Measurements from ENCODE around the gene SIAH2. TPM values are rescaled to one million over a fixed set of nuclear protein-coding genes. Genes with fewer than 3 reads are reported as not detected.

Gene SIAH2
- total RNA-seq, 2 donors from 2014 or later: 15.6 to 19.2 TPM

GRCh38 chr3:150734795-150735119, 28.2 kb downstream of the SIAH2 start:
- H3K4me1 ChIP-seq (ENCODE audit: control insufficient read depth, insufficient read depth, low read length): peaks cover 27% of the 10 kb centered on the region
- WGBS, 2 experiments (ENCODE audit: insufficient coverage in 1 of 2, insufficient read length in 1 of 2): 84 to 88% methylated on average over 1 of the region's 1 CpG
- no peak for DNase-seq
- Mint-ChIP-seq H3K9me3 (no peaks in the 10 kb centered on the region), H3K27me3 (ENCODE audit: insufficient read depth) (peaks cover 3% of the 10 kb centered on the region), H3K4me1 (peaks cover 57% of the 10 kb centered on the region), H3K27ac (no peak overlapping the region), H3K36me3 (ENCODE audit: low read depth) (no peaks in the 10 kb centered on the region), H3K4me3 (no peak overlapping the region)
- no peak overlapping the region for H3K27ac ChIP-seq (ENCODE audit: low read depth, low read length)
- no peak overlapping the region for H3K9ac ChIP-seq (ENCODE audit: extremely low read depth, low read length, poor library complexity, severe bottlenecking)
- TF ChIP-seq CTCF (conservative IDR thresholded peaks at IDR 0.05): no peak
- H3K9me3 ChIP-seq (ENCODE audit: control insufficient read depth, low read length): no peaks in the 10 kb centered on the region
- no peak overlapping the region for H3K4me3 ChIP-seq (ENCODE audit: low read length)
- H3K36me3 ChIP-seq (ENCODE audit: control insufficient read depth, insufficient read depth, low read length): no peaks in the 10 kb centered on the region
- no peaks in the 10 kb centered on the region for H3K27me3 ChIP-seq (ENCODE audit: control insufficient read depth, insufficient read depth, low read length, poor library complexity, severe bottlenecking)

GRCh38 chr3:150733936-150734794, 28.8 kb downstream of the SIAH2 start:
- H3K27ac Mint-ChIP-seq: peak overlapping the region; percentile 71
- no peak overlapping the region for H3K27ac ChIP-seq (ENCODE audit: low read depth, low read length)
- H3K4me1 Mint-ChIP-seq: peaks cover 57% of the 10 kb centered on the region
- no peaks in the 10 kb centered on the region for H3K36me3 Mint-ChIP-seq (ENCODE audit: low read depth)
- peaks cover 22% of the 10 kb centered on the region for H3K4me1 ChIP-seq (ENCODE audit: control insufficient read depth, insufficient read depth, low read length)
- no peaks in the 10 kb centered on the region for H3K9me3 ChIP-seq (ENCODE audit: control insufficient read depth, low read length)
- no peak for TF ChIP-seq CTCF (conservative IDR thresholded peaks at IDR 0.05)
- no peak overlapping the region for H3K9ac ChIP-seq (ENCODE audit: extremely low read depth, low read length, poor library complexity, severe bottlenecking)
- H3K4me3 ChIP-seq (ENCODE audit: low read length): no peak overlapping the region
- H3K27me3 Mint-ChIP-seq (ENCODE audit: insufficient read depth): peaks cover 3% of the 10 kb centered on the region
- DNase-seq: no peak
- no peak overlapping the region for H3K4me3 Mint-ChIP-seq
- 92 to 98% methylated on average over 8 to 9 of the region's 9 CpGs for WGBS, 2 experiments (ENCODE audit: insufficient coverage in 1 of 2, insufficient read length in 1 of 2)
- H3K27me3 ChIP-seq (ENCODE audit: control insufficient read depth, insufficient read depth, low read length, poor library complexity, severe bottlenecking): no peaks in the 10 kb centered on the region
- H3K36me3 ChIP-seq (ENCODE audit: control insufficient read depth, insufficient read depth, low read length): no peaks in the 10 kb centered on the region
- no peaks in the 10 kb centered on the region for H3K9me3 Mint-ChIP-seq

GRCh38 chr3:150733373-150733935, 29.5 kb downstream of the SIAH2 start:
- Mint-ChIP-seq H3K4me1 (peaks cover 58% of the 10 kb centered on the region), H3K9me3 (no peaks in the 10 kb centered on the region), H3K27me3 (ENCODE audit: insufficient read depth) (peaks cover 3% of the 10 kb centered on the region), H3K36me3 (ENCODE audit: low read depth) (no peaks in the 10 kb centered on the region), H3K27ac (peak overlapping the region; percentile 71), H3K4me3 (no peak overlapping the region)
- Histone ChIP-seq H3K36me3 (ENCODE audit: control insufficient read depth, insufficient read depth, low read length) (no peaks in the 10 kb centered on the region), H3K9ac (ENCODE audit: extremely low read depth, low read length, poor library complexity, severe bottlenecking) (no peak overlapping the region), H3K4me1 (ENCODE audit: control insufficient read depth, insufficient read depth, low read length) (peaks cover 16% of the 10 kb centered on the region), H3K9me3 (ENCODE audit: control insufficient read depth, low read length) (no peaks in the 10 kb centered on the region), H3K4me3 (ENCODE audit: low read length) (no peak overlapping the region), H3K27ac (ENCODE audit: low read depth, low read length) (no peak overlapping the region), H3K27me3 (ENCODE audit: control insufficient read depth, insufficient read depth, low read length, poor library complexity, severe bottlenecking) (no peaks in the 10 kb centered on the region)
- DNase-seq: peak; percentile 73
- WGBS, 2 experiments (ENCODE audit: insufficient coverage in 1 of 2, insufficient read length in 1 of 2): 78 to 80% methylated on average over 3 to 8 of the region's 8 CpGs
- peak; percentile 49 for TF ChIP-seq CTCF (conservative IDR thresholded peaks at IDR 0.05)

All from endodermal cell (in vitro differentiated cells).